Panc1 (cell line): ENCODE measurements around the gene IL17D. TPM values are rescaled to one million over a fixed set of nuclear protein-coding genes. Genes with fewer than 3 reads are reported as not detected.

Experiments used
- ATAC-seq: fragments of 200-7000 bp; cut with Tn5 transposase; 2 replicates; pipeline ENCODE4 v1.9.1; 2020; ENCODE audit warnings: mild to moderate bottlenecking, moderate library complexity
- BruUV-seq: library from RNA; stranded (reverse); fragments of 400-500 nt; replicated peaks from 2 replicates; lab custom pipeline; 2021; lab: Mats Ljungman, UMichigan
- CTCF ChIA-PET: fragments of 300-600 bp; sonication (Branson Sonifier 250); formaldehyde crosslinking; loops from one replicate; lab custom pipeline; 2022; ENCODE audit warnings: antibody characterized with exemption; lab: Charles Lee
- POLR2A ChIA-PET: fragments of 300-600 bp; sonication (Branson Sonifier 250); formaldehyde crosslinking; loops from one replicate; lab custom pipeline; 2022; ENCODE audit warnings: antibody characterized with exemption; lab: Charles Lee
- DNase-seq: peaks from one replicate; pipeline ENCODE4 v3.0.0-alpha.2; 2010; ENCODE audit warnings: low read depth, low spot score
- H3K27ac ChIP-seq: 2 replicates; pipeline ENCODE4 v1.5.1; 2011; ENCODE audit warnings: mild to moderate bottlenecking, low read length, inconsistent platforms
- H3K27me3 ChIP-seq: fragments of 200-500 bp; sonication (Bioruptor generic); 2 replicates; pipeline ENCODE4 v1.6.0; 2014; ENCODE audit warnings: low read length, inconsistent platforms; ENCODE audit not compliant: control insufficient read depth, insufficient read depth
- H3K36me3 ChIP-seq: fragments of 200-500 bp; sonication (Bioruptor generic); 2 replicates; pipeline ENCODE4 v1.5.1; 2014; ENCODE audit warnings: inconsistent platforms, mild to moderate bottlenecking, low read length, moderate library complexity; ENCODE audit not compliant: control insufficient read depth, insufficient read depth
- H3K4me1 ChIP-seq: 2 replicates; pipeline ENCODE4 v1.5.1; 2011; ENCODE audit warnings: inconsistent platforms, mild to moderate bottlenecking, low read length, moderate library complexity; ENCODE audit not compliant: control insufficient read depth, insufficient read depth
- H3K4me3 ChIP-seq, 2 experiments: 2 replicates each; pipeline ENCODE4 v1.5.1; 2011 to 2012; ENCODE audit warnings: low read depth in 2 of 2, low read length in 2 of 2, mild to moderate bottlenecking in 2 of 2, inconsistent platforms in 1 of 2, moderate library complexity in 1 of 2
- H3K9me3 ChIP-seq: fragments of 200-500 bp; sonication (Bioruptor generic); 2 replicates; pipeline ENCODE4 v1.5.1; 2014; ENCODE audit warnings: low read depth, mild to moderate bottlenecking, inconsistent platforms, low read length, moderate library complexity; ENCODE audit not compliant: control insufficient read depth, insufficient read depth
- CTCF ChIP-seq: fragments of 450-650 bp; IDR thresholded peaks from 2 replicates; pipeline ENCODE4 v1.5.1; 2017; ENCODE audit warnings: mild to moderate bottlenecking
- POLR2AphosphoS5 ChIP-seq: IDR thresholded peaks from 2 replicates; pipeline ENCODE4 v1.6.1; 2012; ENCODE audit warnings: mild to moderate bottlenecking, low read depth, low read length, moderate library complexity
- REST ChIP-seq, 2 experiments: IDR thresholded peaks; 2 replicates each; pipeline ENCODE4 v1.6.1; 2011 to 2012; ENCODE audit warnings: low read depth in 2 of 2, control low read depth in 1 of 2, low read length in 1 of 2, mild to moderate bottlenecking in 1 of 2, moderate library complexity in 1 of 2; ENCODE audit not compliant: insufficient read depth in 1 of 2
- SIN3A ChIP-seq: IDR thresholded peaks from 2 replicates; pipeline ENCODE4 v1.6.1; 2012; ENCODE audit warnings: low read depth, mild to moderate bottlenecking, low read length, moderate library complexity, borderline replicate concordance; ENCODE audit not compliant: insufficient read depth
- TCF7L2 ChIP-seq: IDR thresholded peaks from 2 replicates; pipeline ENCODE4 v1.6.1; 2011; ENCODE audit warnings: mild to moderate bottlenecking, low read depth, low read length, inconsistent platforms
- in situ Hi-C: cut with HindIII; loops from 2 replicates; pipeline ENCODE4 v1.10.0; 2016; ENCODE audit warnings: low sequenced_read_pairs, low pct_unique_long_range_greater_than_20kb
- intact Hi-C: fragments of 100-400 bp; cut with micrococcal nuclease; formaldehyde crosslinking; loops from one replicate; pipeline ENCODE4 v1.10.0; 2022; ENCODE audit not compliant: unreplicated experiment
- total RNA-seq: library from RNA; stranded (reverse); gene quantifications from one replicate; pipeline ENCODE4 v1.2.1, GENCODE V29; 2021; ENCODE audit not compliant: unreplicated experiment

IL17D gene
- total RNA-seq, 1 experiment from 2014 or later, result 0.46 TPM

DNA sequence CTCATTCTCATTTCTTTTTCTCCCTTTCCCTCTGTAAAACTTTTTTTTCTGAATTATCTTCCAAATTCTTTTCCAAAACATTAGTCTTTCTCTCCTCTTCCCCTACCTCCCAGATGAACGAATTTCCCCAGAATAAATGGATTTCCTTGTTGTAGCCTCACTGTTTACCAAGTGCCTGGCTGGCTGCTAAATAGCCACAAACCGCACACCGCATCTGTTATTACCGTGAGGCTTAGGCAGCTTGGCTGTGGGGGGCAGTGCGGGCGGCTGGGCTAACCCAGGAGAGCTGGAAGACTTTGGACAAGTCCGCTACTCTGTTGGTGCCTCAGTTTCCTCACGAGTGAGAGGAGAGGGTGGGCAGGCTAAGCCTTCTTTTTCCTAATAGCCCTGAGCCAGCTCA lies 10.7 kb downstream of the IL17D start:
- H3K9me3 ChIP-seq, result no peaks in the 10 kb centered on the region
- ChIA-PET POLR2A (no interaction called here), CTCF (no interaction called here)
- ATAC-seq, result no peak
- no peak overlapping the region for H3K4me3 ChIP-seq
- TF ChIP-seq REST (IDR thresholded peaks at IDR 0.05; ENCODE audit: insufficient read depth in 1 of 2, low read depth in 2 of 2, low read length in 1 of 2) (no peak), POLR2AphosphoS5 (no peak), TCF7L2 (no peak), CTCF (no peak), SIN3A (no peak)
- no peak overlapping the region for H3K27ac ChIP-seq
- no TSS peak for BruUV-seq
- in situ Hi-C loops, result no loop called here
- no peak for DNase-seq
- intact Hi-C loops, result no loop called here
- H3K36me3 ChIP-seq, result no peaks in the 10 kb centered on the region
- H3K27me3 ChIP-seq, result no peaks in the 10 kb centered on the region
- H3K4me1 ChIP-seq, result peaks cover 6% of the 10 kb centered on the region; the same call in 1 of the 2 replicates

GRCh38 chr13:20714563-20715329 lies 11.2 kb downstream of the IL17D start:
- ATAC-seq (no peak), DNase-seq (no peak)
- Histone ChIP-seq H3K27me3 (no peaks in the 10 kb centered on the region), H3K4me3 (no peak overlapping the region), H3K4me1 (peaks cover 6% of the 10 kb centered on the region; the same call in 1 of the 2 replicates), H3K9me3 (no peaks in the 10 kb centered on the region), H3K27ac (no peak overlapping the region), H3K36me3 (no peaks in the 10 kb centered on the region)
- intact Hi-C loops, result no loop called here
- CTCF ChIA-PET, result interaction anchor here (0.9 to 1.0 kb wide), 2 partner anchors 9 to 137 kb away, joined by 3 to 6 read pairs; no protein-coding TSS in a partner anchor
- in situ Hi-C loops, result no loop called here
- BruUV-seq, result no TSS peak
- POLR2A ChIA-PET, result no interaction called here
- TF ChIP-seq REST (IDR thresholded peaks at IDR 0.05; ENCODE audit: insufficient read depth in 1 of 2, low read depth in 2 of 2, low read length in 1 of 2) (no peak), POLR2AphosphoS5 (no peak), SIN3A (no peak), CTCF (no peak), TCF7L2 (no peak)
